Neural cell (in vitro differentiated cells): Measurements from ENCODE around the gene SMG6. TPM values are rescaled to one million over a fixed set of nuclear protein-coding genes. Genes with fewer than 3 reads are reported as not detected.

Source experiments
- H2AFZ ChIP-seq: fragments of 200-600, 300-800 bp; sonication (generic), shearing (Covaris generic); 2 replicates; pipeline ENCODE4 v1.6.0; 2014; ENCODE audit warnings: low read depth, mild to moderate bottlenecking, antibody characterized with exemption, low read length, moderate library complexity
- H3F3A ChIP-seq: fragments of 200-600 bp; shearing (Covaris generic); 2 replicates; pipeline ENCODE4 v1.6.1; 2016; ENCODE audit warnings: mild to moderate bottlenecking, moderate library complexity, mixed read lengths, antibody characterized with exemption, low read length; ENCODE audit not compliant: insufficient read depth, poor library complexity, severe bottlenecking
- H3K27ac ChIP-seq: fragments of 200-600, 300-800 bp; sonication (generic), shearing (Covaris generic); 2 replicates; pipeline ENCODE4 v1.5.1; 2014; ENCODE audit warnings: mild to moderate bottlenecking, low read length, moderate library complexity
- H3K27me3 ChIP-seq: fragments of 300-800, 200-600 bp; sonication (generic), shearing (Covaris generic); 2 replicates; pipeline ENCODE4 v1.6.0; 2014; ENCODE audit warnings: mild to moderate bottlenecking, low read depth, low read length, moderate library complexity; ENCODE audit not compliant: insufficient read depth
- H3K36me3 ChIP-seq: fragments of 300-800, 200-600 bp; sonication (generic), shearing (Covaris generic); 2 replicates; pipeline ENCODE4 v1.5.1; 2014; ENCODE audit warnings: mild to moderate bottlenecking, antibody characterized with exemption, low read length, moderate library complexity; ENCODE audit not compliant: insufficient read depth
- H3K4me2 ChIP-seq: fragments of 300-800, 200-600 bp; sonication (generic), shearing (Covaris generic); 2 replicates; pipeline ENCODE4 v1.6.0; 2014; ENCODE audit warnings: mild to moderate bottlenecking, low read length
- H3K4me3 ChIP-seq: fragments of 300-800, 200-600 bp; sonication (generic), shearing (Covaris generic); 2 replicates; pipeline ENCODE4 v1.5.1; 2014; ENCODE audit warnings: mild to moderate bottlenecking, low read length, moderate library complexity
- H3K79me2 ChIP-seq: fragments of 200-600 bp; shearing (Covaris generic); replicated peaks from 2 replicates; pipeline ENCODE4 v1.6.0; 2014; ENCODE audit warnings: mild to moderate bottlenecking, low read length, moderate library complexity; ENCODE audit not compliant: insufficient read depth
- H3K9ac ChIP-seq: fragments of 300-800, 200-600 bp; sonication (generic), shearing (Covaris generic); 2 replicates; pipeline ENCODE4 v1.6.1; 2016; ENCODE audit warnings: mild to moderate bottlenecking, low read length, mixed read lengths
- H3K9me2 ChIP-seq: fragments of 200-600 bp; shearing (Covaris generic); 2 replicates; pipeline ENCODE4 v1.6.1; 2016; ENCODE audit warnings: mild to moderate bottlenecking, low read length, mixed read lengths; ENCODE audit not compliant: insufficient read depth
- H3K9me3 ChIP-seq: fragments of 200-600, 300-800 bp; sonication (generic), shearing (Covaris generic); 2 replicates; pipeline ENCODE4 v1.6.1; 2016; ENCODE audit warnings: mild to moderate bottlenecking, mixed run types, low read length, moderate library complexity, mixed read lengths
- H4K20me1 ChIP-seq: fragments of 200-600 bp; shearing (Covaris generic); 2 replicates; pipeline ENCODE4 v1.6.1; 2016; ENCODE audit warnings: mild to moderate bottlenecking, mixed run types; ENCODE audit not compliant: insufficient read depth
- EP300 ChIP-seq: fragments of 450-650 bp; conservative IDR thresholded peaks from 2 replicates; pipeline ENCODE4 v1.6.1; 2014; ENCODE audit warnings: antibody characterized with exemption, mild to moderate bottlenecking, moderate library complexity; ENCODE audit not compliant: poor library complexity, severe bottlenecking
- EZH2 ChIP-seq: fragments of 200-600, 300-800 bp; shearing (Covaris generic), sonication (generic); IDR thresholded peaks from 2 replicates; pipeline ENCODE4 v1.6.1; 2014; ENCODE audit warnings: antibody characterized with exemption, low read length, borderline replicate concordance, mild to moderate bottlenecking; ENCODE audit not compliant: insufficient read depth, poor library complexity, severe bottlenecking
- MXI1 ChIP-seq: fragments of 450-650 bp; conservative IDR thresholded peaks from 2 replicates; pipeline ENCODE4 v1.6.1; 2014; ENCODE audit warnings: antibody characterized with exemption, mild to moderate bottlenecking; ENCODE audit not compliant: poor library complexity, severe bottlenecking
- POLR2AphosphoS5 ChIP-seq: IDR thresholded peaks from 2 replicates; pipeline ENCODE4 v1.6.1; 2012
- RAD21 ChIP-seq: fragments of 450-650 bp; conservative IDR thresholded peaks from 2 replicates; pipeline ENCODE4 v1.6.1; 2014; ENCODE audit warnings: antibody characterized with exemption, mild to moderate bottlenecking, moderate library complexity
- SMC3 ChIP-seq: fragments of 450-650 bp; conservative IDR thresholded peaks from 2 replicates; pipeline ENCODE4 v1.6.1; 2014; ENCODE audit warnings: antibody characterized with exemption, mild to moderate bottlenecking, moderate library complexity; ENCODE audit not compliant: poor library complexity
- TAF1 ChIP-seq: IDR thresholded peaks from 2 replicates; pipeline ENCODE4 v1.6.1; 2012; ENCODE audit warnings: low read depth
- polyA plus RNA-seq: library from polyadenylated mRNA; depleted of rRNA; stranded (reverse); fragments of >200 nt; gene quantifications from 2 replicates; pipeline ENCODE4 v1.2.3, GENCODE V29; 2014
- TF ChIP-seq, protein P1 (sequence below): fragments of 450-650 bp; IDR thresholded peaks from 2 replicates; pipeline ENCODE4 v1.5.1; 2014; ENCODE audit warnings: antibody characterized with exemption, mild to moderate bottlenecking, moderate library complexity; ENCODE audit not compliant: poor library complexity, severe bottlenecking
- TF ChIP-seq, protein P2 (sequence below): IDR thresholded peaks from 2 replicates; pipeline ENCODE4 v1.6.1; 2012; ENCODE audit warnings: borderline replicate concordance

The SMG6 gene
- polyA plus RNA-seq, 1 donor from 2014 or later, result 13.9 TPM

DNA sequence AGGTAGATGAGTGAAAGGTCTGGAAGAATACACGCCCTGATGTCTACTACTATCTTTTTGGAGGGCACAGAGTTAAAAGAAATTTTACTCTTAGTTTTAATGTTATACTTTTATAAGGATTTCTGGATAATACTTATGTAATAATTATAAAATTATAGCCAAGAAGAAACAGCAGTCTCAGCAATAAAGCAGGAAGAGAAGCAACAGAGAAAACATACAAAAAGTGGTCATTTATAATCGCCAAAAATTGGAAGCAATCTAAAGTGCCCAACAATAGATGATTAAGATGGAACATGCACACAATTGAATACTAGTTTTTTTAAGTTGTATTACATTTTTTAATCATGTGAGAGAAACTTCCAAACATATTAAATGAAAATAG lies 64.4 kb downstream of the SMG6 start:
- no peak overlapping the region for H3K27ac ChIP-seq
- H3K79me2 ChIP-seq, result no peaks in the 10 kb centered on the region
- TF ChIP-seq TAF1, result no peak
- no peak for TF ChIP-seq EP300
- no peak for TF ChIP-seq SMC3
- no peak for TF ChIP-seq RAD21
- no peak for TF ChIP-seq POLR2AphosphoS5
- TF ChIP-seq, protein P1, sequence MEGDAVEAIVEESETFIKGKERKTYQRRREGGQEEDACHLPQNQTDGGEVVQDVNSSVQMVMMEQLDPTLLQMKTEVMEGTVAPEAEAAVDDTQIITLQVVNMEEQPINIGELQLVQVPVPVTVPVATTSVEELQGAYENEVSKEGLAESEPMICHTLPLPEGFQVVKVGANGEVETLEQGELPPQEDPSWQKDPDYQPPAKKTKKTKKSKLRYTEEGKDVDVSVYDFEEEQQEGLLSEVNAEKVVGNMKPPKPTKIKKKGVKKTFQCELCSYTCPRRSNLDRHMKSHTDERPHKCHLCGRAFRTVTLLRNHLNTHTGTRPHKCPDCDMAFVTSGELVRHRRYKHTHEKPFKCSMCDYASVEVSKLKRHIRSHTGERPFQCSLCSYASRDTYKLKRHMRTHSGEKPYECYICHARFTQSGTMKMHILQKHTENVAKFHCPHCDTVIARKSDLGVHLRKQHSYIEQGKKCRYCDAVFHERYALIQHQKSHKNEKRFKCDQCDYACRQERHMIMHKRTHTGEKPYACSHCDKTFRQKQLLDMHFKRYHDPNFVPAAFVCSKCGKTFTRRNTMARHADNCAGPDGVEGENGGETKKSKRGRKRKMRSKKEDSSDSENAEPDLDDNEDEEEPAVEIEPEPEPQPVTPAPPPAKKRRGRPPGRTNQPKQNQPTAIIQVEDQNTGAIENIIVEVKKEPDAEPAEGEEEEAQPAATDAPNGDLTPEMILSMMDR, result no peak
- no peak for TF ChIP-seq MXI1
- TF ChIP-seq, protein P2, sequence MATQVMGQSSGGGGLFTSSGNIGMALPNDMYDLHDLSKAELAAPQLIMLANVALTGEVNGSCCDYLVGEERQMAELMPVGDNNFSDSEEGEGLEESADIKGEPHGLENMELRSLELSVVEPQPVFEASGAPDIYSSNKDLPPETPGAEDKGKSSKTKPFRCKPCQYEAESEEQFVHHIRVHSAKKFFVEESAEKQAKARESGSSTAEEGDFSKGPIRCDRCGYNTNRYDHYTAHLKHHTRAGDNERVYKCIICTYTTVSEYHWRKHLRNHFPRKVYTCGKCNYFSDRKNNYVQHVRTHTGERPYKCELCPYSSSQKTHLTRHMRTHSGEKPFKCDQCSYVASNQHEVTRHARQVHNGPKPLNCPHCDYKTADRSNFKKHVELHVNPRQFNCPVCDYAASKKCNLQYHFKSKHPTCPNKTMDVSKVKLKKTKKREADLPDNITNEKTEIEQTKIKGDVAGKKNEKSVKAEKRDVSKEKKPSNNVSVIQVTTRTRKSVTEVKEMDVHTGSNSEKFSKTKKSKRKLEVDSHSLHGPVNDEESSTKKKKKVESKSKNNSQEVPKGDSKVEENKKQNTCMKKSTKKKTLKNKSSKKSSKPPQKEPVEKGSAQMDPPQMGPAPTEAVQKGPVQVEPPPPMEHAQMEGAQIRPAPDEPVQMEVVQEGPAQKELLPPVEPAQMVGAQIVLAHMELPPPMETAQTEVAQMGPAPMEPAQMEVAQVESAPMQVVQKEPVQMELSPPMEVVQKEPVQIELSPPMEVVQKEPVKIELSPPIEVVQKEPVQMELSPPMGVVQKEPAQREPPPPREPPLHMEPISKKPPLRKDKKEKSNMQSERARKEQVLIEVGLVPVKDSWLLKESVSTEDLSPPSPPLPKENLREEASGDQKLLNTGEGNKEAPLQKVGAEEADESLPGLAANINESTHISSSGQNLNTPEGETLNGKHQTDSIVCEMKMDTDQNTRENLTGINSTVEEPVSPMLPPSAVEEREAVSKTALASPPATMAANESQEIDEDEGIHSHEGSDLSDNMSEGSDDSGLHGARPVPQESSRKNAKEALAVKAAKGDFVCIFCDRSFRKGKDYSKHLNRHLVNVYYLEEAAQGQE, result no peak
- TF ChIP-seq EZH2, result no peak
- no peaks in the 10 kb centered on the region for H3K36me3 ChIP-seq
- H2AFZ ChIP-seq, result no peak overlapping the region
- no peak overlapping the region for H3K4me2 ChIP-seq
- no peaks in the 10 kb centered on the region for H3K9me2 ChIP-seq
- H3K4me3 ChIP-seq, result no peak overlapping the region
- H3K9me3 ChIP-seq, result no peaks in the 10 kb centered on the region
- H3K27me3 ChIP-seq, result no peaks in the 10 kb centered on the region
- no peaks in the 10 kb centered on the region for H4K20me1 ChIP-seq
- no peak overlapping the region for H3K9ac ChIP-seq
- H3F3A ChIP-seq, result no peaks in the 10 kb centered on the region

DNA sequence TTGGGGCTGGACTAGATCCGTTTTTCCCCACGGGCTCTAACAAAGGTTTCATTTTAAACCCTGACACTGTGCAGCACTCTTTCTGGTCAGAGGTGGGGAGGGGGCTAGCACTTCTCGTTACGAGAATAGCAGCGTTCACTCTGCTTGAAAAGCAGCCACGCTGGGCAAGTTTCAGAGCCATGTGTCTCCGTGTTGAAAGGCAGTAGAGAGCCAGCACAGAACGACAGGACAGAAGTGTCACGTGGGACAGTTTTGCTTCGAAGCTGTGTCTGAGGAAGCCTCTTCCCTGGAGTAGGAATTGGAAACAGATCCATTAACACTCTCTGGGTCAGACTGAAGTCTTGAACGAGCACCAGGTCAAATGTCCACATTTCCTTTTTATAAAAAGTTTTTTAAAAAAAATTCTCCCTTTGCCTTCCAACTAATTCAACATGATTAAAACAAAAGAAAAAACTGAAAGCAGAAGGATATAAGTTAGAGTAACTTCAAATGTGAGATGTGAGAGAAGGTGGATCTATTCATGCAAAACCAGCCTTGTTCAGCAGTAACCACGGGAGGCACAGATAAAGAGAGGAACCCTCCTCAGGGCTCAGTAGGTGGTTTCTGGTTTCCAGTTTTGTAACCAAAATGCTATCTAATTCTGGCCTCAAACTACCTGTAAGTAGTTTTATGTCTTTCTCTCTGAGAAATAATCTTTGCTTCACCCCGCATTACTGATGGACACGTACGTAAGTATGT lies 65.0 kb downstream of the SMG6 start:
- Histone ChIP-seq H3K36me3 (no peaks in the 10 kb centered on the region), H4K20me1 (no peaks in the 10 kb centered on the region), H3K27me3 (no peaks in the 10 kb centered on the region), H3K4me3 (no peak overlapping the region), H2AFZ (no peak overlapping the region), H3K9ac (no peak overlapping the region), H3K4me2 (no peak overlapping the region), H3K9me2 (no peaks in the 10 kb centered on the region), H3K79me2 (no peaks in the 10 kb centered on the region), H3K9me3 (no peaks in the 10 kb centered on the region), H3K27ac (no peak overlapping the region), H3F3A (no peaks in the 10 kb centered on the region)
- no peak for TF ChIP-seq MXI1
- no peak for TF ChIP-seq RAD21
- TF ChIP-seq EP300, result no peak
- TF ChIP-seq, protein P2, result no peak
- TF ChIP-seq EZH2, result no peak
- no peak for TF ChIP-seq SMC3
- TF ChIP-seq, protein P1, result no peak
- no peak for TF ChIP-seq POLR2AphosphoS5
- no peak for TF ChIP-seq TAF1
